ENCODE results near the gene EPM2AIP1. TPM values are rescaled to one million over a fixed set of nuclear protein-coding genes. Genes with fewer than 3 reads are reported as not detected.

EPM2AIP1 gene
- total RNA-seq, 1 donor from 2014 or later, result 51.4 TPM

GRCh38 chr3:36943601-36944000, 49.3 kb downstream of the EPM2AIP1 start:
- H3K9ac ChIP-seq, result no peak overlapping the region
- no peaks in the 10 kb centered on the region for H3K36me3 ChIP-seq
- H3K9me3 Mint-ChIP-seq, result peaks cover 35% of the 10 kb centered on the region
- no peaks in the 10 kb centered on the region for H3K79me2 ChIP-seq (ENCODE audit: low read depth)
- peaks cover 12% of the 10 kb centered on the region for H3F3A ChIP-seq (ENCODE audit: low read depth)
- TF ChIP-seq EZH2phosphoT487 (IDR thresholded peaks at IDR 0.05) (no peak), EZH2 (IDR thresholded peaks at IDR 0.05) (no peak), CTCF (IDR thresholded peaks at IDR 0.05) (no peak)
- H4K20me1 ChIP-seq (ENCODE audit: low read depth), result no peaks in the 10 kb centered on the region
- no peak overlapping the region for H3K27ac ChIP-seq
- H3K27me3 Mint-ChIP-seq (ENCODE audit: insufficient read depth, low read depth), result peaks cover 20% of the 10 kb centered on the region
- peaks cover 34% of the 10 kb centered on the region for H3K27me3 ChIP-seq
- DNase-seq (ENCODE audit: low spot score), result peak; percentile 32
- peak overlapping the region; percentile 52 for H3K4me3 ChIP-seq
- H3K27ac Mint-ChIP-seq, result no peak overlapping the region
- peak overlapping the region; percentile 84 for H3K4me3 Mint-ChIP-seq
- peaks cover 10% of the 10 kb centered on the region for H3K4me1 ChIP-seq
- no peaks in the 10 kb centered on the region for H3K9me3 ChIP-seq (ENCODE audit: low read depth)
- H3K36me3 Mint-ChIP-seq, result peaks cover 5% of the 10 kb centered on the region
- peak overlapping the region; percentile 89 for H3K4me2 ChIP-seq
- H2AFZ ChIP-seq (replicated peaks), result peak overlapping the region; percentile 91
- peaks cover 3% of the 10 kb centered on the region for H3K4me1 Mint-ChIP-seq

GRCh38 chr3:36942638-36943248, 50.2 kb downstream of the EPM2AIP1 start:
- Histone ChIP-seq H3K36me3 (no peaks in the 10 kb centered on the region), H3K79me2 (ENCODE audit: low read depth) (no peaks in the 10 kb centered on the region), H3K27ac (no peak overlapping the region), H3K4me1 (peaks cover 10% of the 10 kb centered on the region), H3K27me3 (peaks cover 34% of the 10 kb centered on the region), H3K9ac (no peak overlapping the region), H3K4me3 (no peak overlapping the region), H4K20me1 (ENCODE audit: low read depth) (no peaks in the 10 kb centered on the region), H3K4me2 (no peak overlapping the region), H2AFZ (replicated peaks) (no peak overlapping the region), H3F3A (ENCODE audit: low read depth) (peaks cover 12% of the 10 kb centered on the region), H3K9me3 (ENCODE audit: low read depth) (no peaks in the 10 kb centered on the region)
- peaks cover 26% of the 10 kb centered on the region for H3K9me3 Mint-ChIP-seq
- H3K4me1 Mint-ChIP-seq, result peaks cover 3% of the 10 kb centered on the region
- no peak overlapping the region for H3K4me3 Mint-ChIP-seq
- H3K27me3 Mint-ChIP-seq (ENCODE audit: insufficient read depth, low read depth), result peaks cover 22% of the 10 kb centered on the region
- H3K27ac Mint-ChIP-seq, result no peak overlapping the region
- peaks cover 5% of the 10 kb centered on the region for H3K36me3 Mint-ChIP-seq
- DNase-seq (ENCODE audit: low spot score), result no peak
- TF ChIP-seq EZH2phosphoT487 (IDR thresholded peaks at IDR 0.05) (no peak), EZH2 (IDR thresholded peaks at IDR 0.05) (no peak), CTCF (IDR thresholded peaks at IDR 0.05) (no peak)

- Mint-ChIP-seq H3K9me3 (peaks cover 18% of the 10 kb centered on the region), H3K27ac (peak overlapping the region; percentile 27), H3K4me3 (no peak overlapping the region), H3K27me3 (ENCODE audit: insufficient read depth, low read depth) (peaks cover 22% of the 10 kb centered on the region), H3K4me1 (peaks cover 3% of the 10 kb centered on the region), H3K36me3 (peaks cover 5% of the 10 kb centered on the region)
- no peak overlapping the region for H3K4me2 ChIP-seq
- H3K4me1 ChIP-seq, result peaks cover 10% of the 10 kb centered on the region
- H3K36me3 ChIP-seq, result no peaks in the 10 kb centered on the region
- H3K4me3 ChIP-seq, result no peak overlapping the region
- H3K9me3 ChIP-seq (ENCODE audit: low read depth), result no peaks in the 10 kb centered on the region
- TF ChIP-seq CTCF (IDR thresholded peaks at IDR 0.05) (no peak), EZH2phosphoT487 (IDR thresholded peaks at IDR 0.05) (no peak), EZH2 (IDR thresholded peaks at IDR 0.05) (no peak)
- H3K27ac ChIP-seq, result no peak overlapping the region
- H3K79me2 ChIP-seq (ENCODE audit: low read depth), result no peaks in the 10 kb centered on the region
- DNase-seq (ENCODE audit: low spot score), result no peak
- H3K27me3 ChIP-seq, result peaks cover 34% of the 10 kb centered on the region
- H3K9ac ChIP-seq, result no peak overlapping the region
- no peaks in the 10 kb centered on the region for H4K20me1 ChIP-seq (ENCODE audit: low read depth)
- no peak overlapping the region for H2AFZ ChIP-seq (replicated peaks)
- H3F3A ChIP-seq (ENCODE audit: low read depth), result peaks cover 12% of the 10 kb centered on the region
These were observed 51.3 kb downstream of the EPM2AIP1 start for GRCh38 chr3:36941658-36942057.
